Tibial nerve (tissue), 4 donors: ENCODE results near the gene ITGAD.
A peak's percentile ranks its signal among the peaks of the same experiment; 100 is the strongest.

Experiments
- CTCF ChIP-seq, 5 experiments: fragments of 200-600 bp in 3 of 5; fragments of 450-650 bp in 2 of 5; sonication (generic) in 3 of 5; IDR thresholded peaks; one replicate each; pipeline ENCODE4 v1.5.1; 2016 to 2019; ENCODE audit warnings: antibody characterized with exemption in 5 of 5, mild to moderate bottlenecking in 3 of 5, moderate library complexity in 2 of 5
- EP300 ChIP-seq, 2 donors: sonication (generic); formaldehyde crosslinking; IDR thresholded peaks; one replicate each; pipeline ENCODE4 v1.6.1; 2017; ENCODE audit warnings: antibody characterized with exemption in 2 of 2, mild to moderate bottlenecking in 1 of 2
- POLR2A ChIP-seq, 2 donors: fragments of 450-650 bp; IDR thresholded peaks; one replicate each; pipeline ENCODE4 v1.6.1; 2017; ENCODE audit warnings: antibody characterized with exemption in 2 of 2, mild to moderate bottlenecking in 2 of 2, moderate library complexity in 2 of 2

DNA sequence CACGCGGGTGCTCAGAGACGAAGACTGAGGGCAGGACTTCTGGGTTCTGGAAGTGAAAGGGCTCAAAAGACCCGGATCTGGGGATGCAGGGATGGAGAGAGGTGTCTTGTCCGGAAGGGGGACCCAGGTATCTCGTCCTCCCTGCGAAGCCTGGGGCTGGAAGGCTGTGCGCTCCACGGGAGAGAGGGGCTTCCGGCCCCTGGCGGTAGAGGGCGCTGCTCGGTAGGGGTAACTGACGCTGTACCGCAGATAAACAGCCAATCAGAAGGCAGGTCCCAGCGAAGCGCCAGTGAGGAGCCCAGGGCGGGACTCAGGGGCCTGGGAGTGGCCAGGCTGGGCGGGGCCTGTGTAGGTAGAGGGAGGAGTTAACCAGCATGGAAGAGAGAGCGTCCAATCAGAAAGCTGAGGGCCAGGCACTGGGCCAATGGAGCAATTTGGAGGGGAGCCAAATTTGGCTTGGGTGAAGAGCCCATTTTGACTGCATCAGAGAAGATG is 79.6 kb downstream of the ITGAD start:
- TF ChIP-seq CTCF (IDR thresholded peaks at IDR 0.05) (peak; percentile 55 to 89 (median 84)), POLR2A (IDR thresholded peaks at IDR 0.05) (peak in 1 of 2 donors; percentile 32), EP300 (IDR thresholded peaks at IDR 0.05) (peak in 1 of 2 donors; percentile 72)
